HCT116 (cell line): ENCODE results near the gene PAX5. TPM values are rescaled to one million over a fixed set of nuclear protein-coding genes. Genes with fewer than 3 reads are reported as not detected.

Experiments used
- ATAC-seq: fragments of 200-7000 bp; cut with Tn5 transposase; 2 replicates; pipeline ENCODE4 v1.9.1; 2020; ENCODE audit warnings: mild to moderate bottlenecking, moderate library complexity
- BruUV-seq: library from RNA; stranded (reverse); fragments of 400-500 nt; replicated peaks from 2 replicates; lab custom pipeline; 2021; lab: Mats Ljungman, UMichigan
- CTCF ChIA-PET: fragments of 300-600 bp; sonication (Branson Sonifier 250); formaldehyde crosslinking; loops from one replicate; lab custom pipeline; 2021; ENCODE audit warnings: antibody characterized with exemption; lab: Charles Lee
- POLR2A ChIA-PET: fragments of 300-600, 350-600 bp; sonication (Branson Sonifier 250); formaldehyde crosslinking; loops from one replicate; lab custom pipeline; 2021; ENCODE audit warnings: antibody characterized with exemption; lab: Charles Lee
- RAD21 ChIA-PET, 2 experiments: fragments of 300-600 bp; sonication (Branson Sonifier 250); formaldehyde crosslinking; loops; one replicate each; lab custom pipeline; 2023; ENCODE audit warnings: low total read pairs in 2 of 2; ENCODE audit not compliant: uncharacterized antibody in 2 of 2, unreplicated experiment in 2 of 2, low non-redundant PET in 1 of 2; lab: Charles Lee
- DNase-seq: peaks from one replicate; pipeline ENCODE4 v3.0.0-alpha.2; 2010; ENCODE audit warnings: low read depth, low spot score
- H2AFZ ChIP-seq: fragments of 200-600 bp; shearing (Covaris generic), sonication (generic); 2 replicates; pipeline ENCODE4 v1.6.1; 2017; ENCODE audit warnings: low read depth, mixed run types, mixed read lengths, antibody characterized with exemption, low read length; ENCODE audit not compliant: poor library complexity, severe bottlenecking
- H3K27ac ChIP-seq: 2 replicates; pipeline ENCODE4 v1.5.1; 2012; ENCODE audit warnings: low read depth, low read length
- H3K27me3 ChIP-seq: fragments of 200-600 bp; sonication (generic); 2 replicates; pipeline ENCODE4 v1.6.1; 2016; ENCODE audit warnings: mixed run types, low read length, mixed read lengths; ENCODE audit not compliant: insufficient read depth
- H3K36me3 ChIP-seq, 2 experiments: fragments of 200-500 bp in 1 of 2; fragments of 200-600 bp in 1 of 2; sonication (Bioruptor generic) in 1 of 2; sonication (generic) in 1 of 2; 2 replicates each; pipeline versions ENCODE4 v1.5.1 to v1.6.1; 2014 to 2016; ENCODE audit warnings: low read length in 2 of 2, inconsistent platforms in 1 of 2, mixed read lengths in 1 of 2, mixed run types in 1 of 2; ENCODE audit not compliant: insufficient read depth in 2 of 2, control insufficient read depth in 1 of 2
- H3K4me1 ChIP-seq, 2 experiments: fragments of 200-600 bp in 1 of 2; sonication (generic) in 1 of 2; 2 replicates each; pipeline versions ENCODE4 v1.5.1 to v1.6.1; 2012 to 2017; ENCODE audit warnings: low read length in 2 of 2, inconsistent platforms in 1 of 2, mild to moderate bottlenecking in 1 of 2, mixed read lengths in 1 of 2, mixed run types in 1 of 2, moderate library complexity in 1 of 2; ENCODE audit not compliant: insufficient read depth in 2 of 2, control insufficient read depth in 1 of 2
- H3K4me2 ChIP-seq: fragments of 200-600 bp; sonication (generic); 2 replicates; pipeline ENCODE4 v1.6.1; 2017; ENCODE audit warnings: mixed run types, low read length, mixed read lengths
- H3K4me3 ChIP-seq, 2 experiments: fragments of 200-600 bp in 1 of 2; sonication (generic) in 1 of 2; replicated peaks in 1 of 2; 2 replicates each; pipeline ENCODE4 v1.5.1; 2011 to 2016; ENCODE audit warnings: low read length in 2 of 2, control low read depth in 1 of 2, low read depth in 1 of 2, mild to moderate bottlenecking in 1 of 2, mixed read lengths in 1 of 2, mixed run types in 1 of 2
- H3K79me2 ChIP-seq: fragments of 200-600 bp; sonication (generic); 2 replicates; pipeline ENCODE4 v1.6.1; 2017; ENCODE audit warnings: mild to moderate bottlenecking, mixed run types, low read length, moderate library complexity, mixed read lengths; ENCODE audit not compliant: insufficient read depth
- H3K9ac ChIP-seq: fragments of 200-600 bp; sonication (generic); 2 replicates; pipeline ENCODE4 v1.6.1; 2016; ENCODE audit warnings: low read length, mixed read lengths
- H3K9me2 ChIP-seq: fragments of 200-600 bp; sonication (generic), shearing (Covaris generic); 2 replicates; pipeline ENCODE4 v1.6.1; 2017; ENCODE audit warnings: mixed run types, mild to moderate bottlenecking, moderate library complexity; ENCODE audit not compliant: insufficient read depth
- H3K9me3 ChIP-seq, 2 experiments: fragments of 200-500 bp in 1 of 2; fragments of 200-600 bp in 1 of 2; sonication (Bioruptor generic) in 1 of 2; sonication (generic) in 1 of 2; 2 replicates each; pipeline ENCODE4 v1.6.1; 2014 to 2017; ENCODE audit warnings: low read length in 2 of 2, mixed read lengths in 2 of 2, inconsistent platforms in 1 of 2, low read depth in 1 of 2, mild to moderate bottlenecking in 1 of 2, mixed run types in 1 of 2, moderate library complexity in 1 of 2; ENCODE audit not compliant: control insufficient read depth in 1 of 2, insufficient read depth in 1 of 2
- H4K20me1 ChIP-seq: fragments of 200-600 bp; sonication (generic), shearing (Covaris generic); 2 replicates; pipeline ENCODE4 v1.6.1; 2017; ENCODE audit warnings: mixed run types, mild to moderate bottlenecking, moderate library complexity; ENCODE audit not compliant: insufficient read depth
- CBX3 ChIP-seq: IDR thresholded peaks from 2 replicates; pipeline ENCODE4 v1.6.1; 2012; ENCODE audit warnings: low read depth
- CTCF ChIP-seq, 3 experiments: fragments of 200-600 bp in 1 of 3; sonication (generic) in 1 of 3; IDR thresholded peaks in 2 of 3; conservative IDR thresholded peaks in 1 of 3; 2 replicates each; pipeline ENCODE4 v1.5.1; 2012 to 2017; ENCODE audit warnings: low read depth in 2 of 3, low read length in 2 of 3, antibody characterized with exemption in 1 of 3, borderline replicate concordance in 1 of 3, control low read depth in 1 of 3, mild to moderate bottlenecking in 1 of 3, mixed read lengths in 1 of 3, mixed run types in 1 of 3, moderate library complexity in 1 of 3; ENCODE audit not compliant: insufficient read depth in 1 of 3
- EGR1 ChIP-seq: IDR thresholded peaks from 2 replicates; pipeline ENCODE4 v1.6.1; 2012; ENCODE audit warnings: low read depth
- EZH2 ChIP-seq: fragments of 200-600 bp; sonication (generic); IDR thresholded peaks from 2 replicates; pipeline ENCODE4 v1.6.1; 2017; ENCODE audit warnings: antibody characterized with exemption, mixed run types
- FOSL1 ChIP-seq: IDR thresholded peaks from 2 replicates; pipeline ENCODE4 v1.6.1; 2012; ENCODE audit warnings: low read depth
- JUND ChIP-seq: IDR thresholded peaks from 2 replicates; pipeline ENCODE4 v1.6.1; 2012
- POLR2AphosphoS5 ChIP-seq: IDR thresholded peaks from 2 replicates; pipeline ENCODE4 v1.6.1; 2011; ENCODE audit warnings: mild to moderate bottlenecking, low read depth, low read length, moderate library complexity
- SP1 ChIP-seq: IDR thresholded peaks from 2 replicates; pipeline ENCODE4 v1.6.1; 2012; ENCODE audit warnings: low read depth
- SRF ChIP-seq: IDR thresholded peaks from 2 replicates; pipeline ENCODE4 v1.6.1; 2012; ENCODE audit warnings: low read depth
- TCF7L2 ChIP-seq: IDR thresholded peaks from 2 replicates; pipeline ENCODE4 v1.7.0; 2011; ENCODE audit warnings: borderline replicate concordance, inconsistent platforms; ENCODE audit not compliant: insufficient read depth, insufficient read length; ENCODE audit errors: extremely low read depth
- YY1 ChIP-seq: IDR thresholded peaks from 2 replicates; pipeline ENCODE4 v1.6.1; 2011; ENCODE audit warnings: low read length, low read depth, moderate library complexity, mild to moderate bottlenecking; ENCODE audit not compliant: insufficient replicate concordance; ENCODE audit errors: extremely low read depth
- ZFX ChIP-seq: fragments of 450-650 bp; IDR thresholded peaks from 2 replicates; pipeline ENCODE4 v1.6.1; 2017
- ZNF274 ChIP-seq: fragments of 200-500 bp; sonication (Bioruptor generic); IDR thresholded peaks from 2 replicates; pipeline ENCODE4 v1.6.1; 2014; ENCODE audit warnings: mild to moderate bottlenecking, low read depth, low read length, inconsistent platforms
- intact Hi-C: fragments of 100-400 bp; cut with micrococcal nuclease; formaldehyde crosslinking; loops from 2 replicates; pipeline ENCODE4 v1.10.0; 2022
- total RNA-seq: library from RNA; stranded (reverse); gene quantifications from one replicate; pipeline ENCODE4 v1.2.1, GENCODE V29; 2021; ENCODE audit not compliant: unreplicated experiment
- TF ChIP-seq, protein P1 (sequence below): IDR thresholded peaks from 2 replicates; pipeline ENCODE4 v1.6.1; 2012
- TF ChIP-seq, protein P2 (sequence below): IDR thresholded peaks from 2 replicates; pipeline ENCODE4 v1.6.1; 2012
- TF ChIP-seq, protein P3 (sequence below): IDR thresholded peaks from 2 replicates; pipeline ENCODE4 v1.6.1; 2011; ENCODE audit warnings: mild to moderate bottlenecking, low read length, moderate library complexity; ENCODE audit not compliant: insufficient replicate concordance; ENCODE audit errors: extremely low read depth

PAX5 gene
- total RNA-seq, 1 experiment from 2014 or later, result 0.17 TPM

- no peak for TF ChIP-seq JUND
- no peak for TF ChIP-seq YY1
- no peak for TF ChIP-seq ZFX
- no peak for TF ChIP-seq TCF7L2
- TF ChIP-seq, protein P1, sequence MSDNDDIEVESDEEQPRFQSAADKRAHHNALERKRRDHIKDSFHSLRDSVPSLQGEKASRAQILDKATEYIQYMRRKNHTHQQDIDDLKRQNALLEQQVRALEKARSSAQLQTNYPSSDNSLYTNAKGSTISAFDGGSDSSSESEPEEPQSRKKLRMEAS, result no peak
- no peak for TF ChIP-seq FOSL1
- TF ChIP-seq ZNF274, result no peak
- no peak for TF ChIP-seq SRF
Measured at GRCh38 chr9:36839131-36839885, 194.8 kb downstream of the PAX5 start (continued).

DNA sequence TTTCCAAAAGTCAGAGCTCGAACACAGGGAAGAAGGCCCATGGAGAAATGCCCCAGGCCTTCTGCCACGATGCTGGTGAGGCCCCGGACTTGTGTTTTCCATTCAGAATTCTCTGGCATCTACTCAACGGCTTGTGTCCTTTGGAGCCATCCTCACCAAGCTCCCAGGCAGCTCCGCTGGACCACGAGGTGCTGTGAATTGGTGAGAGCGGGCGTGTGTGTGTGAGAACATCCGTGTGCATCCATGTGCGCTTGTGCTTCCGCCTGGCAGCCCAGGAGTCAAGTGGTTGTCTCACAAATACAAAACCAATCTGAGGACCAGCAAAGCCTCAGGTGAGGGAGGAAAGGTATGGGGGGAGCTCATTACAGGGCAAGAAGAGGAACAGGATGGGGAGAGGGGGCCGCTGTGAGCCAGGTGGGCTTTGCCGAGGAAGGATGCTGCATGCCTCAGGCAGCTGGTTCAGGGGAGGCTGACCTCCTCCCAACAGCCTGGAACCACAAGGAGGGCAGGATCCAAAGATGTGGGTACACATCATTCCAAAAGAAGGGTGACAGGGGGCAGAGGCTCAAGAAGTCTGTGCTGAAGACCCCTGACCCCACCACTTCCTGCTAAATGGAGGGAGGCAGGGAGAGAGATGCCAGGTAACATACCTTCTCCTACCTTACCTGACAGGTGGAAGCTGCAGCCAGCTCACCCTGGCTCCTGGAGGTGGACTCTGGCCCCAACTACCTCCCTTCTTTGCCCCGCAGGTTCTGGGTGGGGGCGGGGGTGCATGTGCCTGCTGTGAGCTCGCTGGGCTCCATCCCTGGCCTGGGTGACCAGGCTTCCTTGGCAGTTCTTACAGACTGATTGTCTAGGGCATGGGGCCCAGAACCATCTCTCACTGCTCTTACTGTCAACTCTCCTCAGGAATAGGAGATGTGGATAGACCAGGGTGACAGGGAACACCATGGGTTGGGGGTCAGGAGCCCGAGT lies 196.3 kb downstream of the PAX5 start:
- Histone ChIP-seq H3K9me3 (no peaks in the 10 kb centered on the region), H3K27ac (no peak overlapping the region), H3K4me1 (no peaks in the 10 kb centered on the region), H2AFZ (no peak overlapping the region), H3K4me2 (no peak overlapping the region), H3K9ac (no peak overlapping the region), H3K36me3 (no peaks in the 10 kb centered on the region), H4K20me1 (no peaks in the 10 kb centered on the region), H3K27me3 (no peaks in the 10 kb centered on the region), H3K9me2 (no peaks in the 10 kb centered on the region), H3K4me3 (no peak overlapping the region), H3K79me2 (no peaks in the 10 kb centered on the region)
- TF ChIP-seq FOSL1, result no peak
- no peak for TF ChIP-seq ZNF274
- no peak for TF ChIP-seq POLR2AphosphoS5
- TF ChIP-seq, protein P2, sequence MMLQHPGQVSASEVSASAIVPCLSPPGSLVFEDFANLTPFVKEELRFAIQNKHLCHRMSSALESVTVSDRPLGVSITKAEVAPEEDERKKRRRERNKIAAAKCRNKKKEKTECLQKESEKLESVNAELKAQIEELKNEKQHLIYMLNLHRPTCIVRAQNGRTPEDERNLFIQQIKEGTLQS, result no peak
- TF ChIP-seq, protein P1, result no peak
- TF ChIP-seq EGR1, result no peak
- TF ChIP-seq SP1, result no peak
- no peak for TF ChIP-seq CBX3
- TF ChIP-seq EZH2, result no peak
- TF ChIP-seq, protein P3, sequence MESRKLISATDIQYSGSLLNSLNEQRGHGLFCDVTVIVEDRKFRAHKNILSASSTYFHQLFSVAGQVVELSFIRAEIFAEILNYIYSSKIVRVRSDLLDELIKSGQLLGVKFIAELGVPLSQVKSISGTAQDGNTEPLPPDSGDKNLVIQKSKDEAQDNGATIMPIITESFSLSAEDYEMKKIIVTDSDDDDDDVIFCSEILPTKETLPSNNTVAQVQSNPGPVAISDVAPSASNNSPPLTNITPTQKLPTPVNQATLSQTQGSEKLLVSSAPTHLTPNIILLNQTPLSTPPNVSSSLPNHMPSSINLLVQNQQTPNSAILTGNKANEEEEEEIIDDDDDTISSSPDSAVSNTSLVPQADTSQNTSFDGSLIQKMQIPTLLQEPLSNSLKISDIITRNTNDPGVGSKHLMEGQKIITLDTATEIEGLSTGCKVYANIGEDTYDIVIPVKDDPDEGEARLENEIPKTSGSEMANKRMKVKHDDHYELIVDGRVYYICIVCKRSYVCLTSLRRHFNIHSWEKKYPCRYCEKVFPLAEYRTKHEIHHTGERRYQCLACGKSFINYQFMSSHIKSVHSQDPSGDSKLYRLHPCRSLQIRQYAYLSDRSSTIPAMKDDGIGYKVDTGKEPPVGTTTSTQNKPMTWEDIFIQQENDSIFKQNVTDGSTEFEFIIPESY, result no peak
- TF ChIP-seq CTCF (IDR thresholded peaks at IDR 0.05 in 2 of 3, conservative IDR thresholded peaks at IDR 0.05 in 1 of 3; ENCODE audit: borderline replicate concordance in 1 of 3, insufficient read depth in 1 of 3, low read depth in 2 of 3, low read length in 2 of 3), result no peak
- POLR2A ChIA-PET, result no interaction called here
- BruUV-seq, result no TSS peak
- intact Hi-C loops, result no loop called here
- no peak for DNase-seq
- CTCF ChIA-PET, result interaction anchor here (1.1 to 1.3 kb wide), 2 partner anchors 18 to 24 kb away, joined by 3 read pairs; no protein-coding TSS in a partner anchor
- no peak for ATAC-seq
- RAD21 ChIA-PET, result no interaction called here
